H9 (cell line): ENCODE data around the gene MUC5B. TPM values are rescaled to one million over a fixed set of nuclear protein-coding genes. Genes with fewer than 3 reads are reported as not detected.
A peak's percentile ranks its signal among the peaks of the same experiment; 100 is the strongest.

Source experiments
- DNase-seq: peaks from one replicate; pipeline ENCODE4 v3.0.0-alpha.2; 2017
- H2AFZ ChIP-seq: one replicate; pipeline ENCODE4 v1.6.1; 2013; ENCODE audit warnings: mild to moderate bottlenecking, low read length, control low read depth, moderate library complexity
- H2AK5ac ChIP-seq: 2 replicates; pipeline ENCODE4 v1.6.1; 2013; ENCODE audit warnings: low read length, control low read depth, mixed read lengths; ENCODE audit not compliant: insufficient read length
- H2BK120ac ChIP-seq: one replicate; pipeline ENCODE4 v1.6.1; 2013; ENCODE audit warnings: low read depth, mild to moderate bottlenecking, low read length, control low read depth, inconsistent platforms; ENCODE audit not compliant: poor library complexity, severe bottlenecking
- H2BK12ac ChIP-seq: 2 replicates; pipeline ENCODE4 v1.6.1; 2013; ENCODE audit warnings: low read length, control low read depth, mixed read lengths, low read depth; ENCODE audit not compliant: insufficient read length
- H2BK15ac ChIP-seq: 2 replicates; pipeline ENCODE4 v1.6.1; 2013; ENCODE audit warnings: low read depth, low read length, control low read depth
- H2BK20ac ChIP-seq: one replicate; pipeline ENCODE4 v1.6.1; 2013; ENCODE audit warnings: low read depth, mild to moderate bottlenecking, low read length, control low read depth, inconsistent platforms; ENCODE audit not compliant: poor library complexity, severe bottlenecking
- H2BK5ac ChIP-seq: 2 replicates; pipeline ENCODE4 v1.6.1; 2013; ENCODE audit warnings: low read length, control low read depth, mixed read lengths; ENCODE audit not compliant: insufficient read length
- H3K14ac ChIP-seq: 2 replicates; pipeline ENCODE4 v1.6.1; 2013; ENCODE audit warnings: low read length, control low read depth; ENCODE audit not compliant: insufficient read depth
- H3K18ac ChIP-seq: 2 replicates; pipeline ENCODE4 v1.6.1; 2013; ENCODE audit warnings: low read depth, mild to moderate bottlenecking, mixed read lengths, low read length, control low read depth; ENCODE audit not compliant: insufficient read length
- H3K23ac ChIP-seq: 2 replicates; pipeline ENCODE4 v1.6.1; 2013; ENCODE audit warnings: low read length, control low read depth, mixed read lengths, low read depth; ENCODE audit not compliant: insufficient read length
- H3K23me2 ChIP-seq: 2 replicates; pipeline ENCODE4 v1.6.1; 2013; ENCODE audit warnings: low read depth, mild to moderate bottlenecking, mixed read lengths, low read length, control low read depth; ENCODE audit not compliant: insufficient read length, poor library complexity, severe bottlenecking
- H3K27ac ChIP-seq: 2 replicates; pipeline ENCODE4 v1.5.1; 2013; ENCODE audit warnings: low read length, control low read depth, mixed read lengths, low read depth; ENCODE audit not compliant: insufficient read length
- H3K27me3 ChIP-seq: 2 replicates; pipeline ENCODE4 v1.6.1; 2013; ENCODE audit warnings: low read length, control low read depth, inconsistent platforms; ENCODE audit not compliant: insufficient read depth
- H3K4ac ChIP-seq: 2 replicates; pipeline ENCODE4 v1.6.1; 2013; ENCODE audit warnings: low read depth, mild to moderate bottlenecking, control low read depth, inconsistent platforms, low read length, moderate library complexity
- H3K4me1 ChIP-seq: 2 replicates; pipeline ENCODE4 v1.6.1; 2013; ENCODE audit warnings: low read length, control low read depth, inconsistent platforms; ENCODE audit not compliant: insufficient read depth
- H3K4me2 ChIP-seq: 2 replicates; pipeline ENCODE4 v1.6.1; 2013; ENCODE audit warnings: low read length, control low read depth, mixed read lengths; ENCODE audit not compliant: insufficient read length, insufficient read depth
- H3K56ac ChIP-seq: 2 replicates; pipeline ENCODE4 v1.6.1; 2013; ENCODE audit warnings: low read depth, mild to moderate bottlenecking, mixed read lengths, low read length, control low read depth; ENCODE audit not compliant: insufficient read length
- H3K79me1 ChIP-seq: 2 replicates; pipeline ENCODE4 v1.6.1; 2013; ENCODE audit warnings: low read depth, mild to moderate bottlenecking, moderate library complexity, low read length, control low read depth, inconsistent platforms; ENCODE audit not compliant: insufficient read depth, poor library complexity, severe bottlenecking
- H3K79me2 ChIP-seq: 2 replicates; pipeline ENCODE4 v1.6.1; 2013; ENCODE audit warnings: low read length, control low read depth, inconsistent platforms; ENCODE audit not compliant: insufficient read depth
- H3K9ac ChIP-seq: 2 replicates; pipeline ENCODE4 v1.6.1; 2013; ENCODE audit warnings: low read length, control low read depth, mixed read lengths; ENCODE audit not compliant: insufficient read length; ENCODE audit errors: extremely low read depth
- H3K9me3 ChIP-seq: one replicate; pipeline ENCODE4 v1.6.1; 2013; ENCODE audit warnings: low read depth, low read length, inconsistent platforms; ENCODE audit not compliant: control insufficient read depth
- H3T11ph ChIP-seq: one replicate; pipeline ENCODE4 v1.6.1; 2013; ENCODE audit warnings: mild to moderate bottlenecking, low read length, control low read depth, inconsistent platforms
- H4K20me1 ChIP-seq: one replicate; pipeline ENCODE4 v1.6.1; 2013; ENCODE audit not compliant: control insufficient read depth, insufficient read length, insufficient read depth
- H4K5ac ChIP-seq: 2 replicates; pipeline ENCODE4 v1.6.1; 2013; ENCODE audit warnings: low read depth, mild to moderate bottlenecking, mixed read lengths, low read length, control low read depth; ENCODE audit not compliant: insufficient read length
- H4K8ac ChIP-seq: replicated peaks from 2 replicates; pipeline ENCODE4 v1.6.1; 2013; ENCODE audit warnings: low read length, control low read depth, mixed read lengths, low read depth; ENCODE audit not compliant: insufficient read length
- H4K91ac ChIP-seq: 2 replicates; pipeline ENCODE4 v1.6.1; 2013; ENCODE audit warnings: low read depth, mild to moderate bottlenecking, moderate library complexity, mixed read lengths, low read length, control low read depth; ENCODE audit not compliant: insufficient read length
- H3K27ac Mint-ChIP-seq, 3 experiments: 2 replicates in 2 of 3; 3 replicates in 1 of 3; pipeline ENCODE4 v1.8.0; 2020 to 2021; ENCODE audit warnings: mixed read lengths in 3 of 3, mild to moderate bottlenecking in 1 of 3, moderate library complexity in 1 of 3
- H3K27me3 Mint-ChIP-seq: 2 replicates; pipeline ENCODE4 v1.8.0; 2021; ENCODE audit warnings: low read depth, mild to moderate bottlenecking, moderate library complexity, mixed read lengths
- H3K36me3 Mint-ChIP-seq, 3 experiments: 2 replicates in 2 of 3; 3 replicates in 1 of 3; pipeline ENCODE4 v1.8.0; 2020 to 2021; ENCODE audit warnings: low read depth in 3 of 3, mixed read lengths in 3 of 3; ENCODE audit not compliant: insufficient read depth in 1 of 3
- H3K4me1 Mint-ChIP-seq, 2 experiments: 2 replicates each; pipeline ENCODE4 v1.8.0; 2020; ENCODE audit warnings: mixed read lengths in 2 of 2
- H3K4me3 Mint-ChIP-seq, 2 experiments: 2 replicates in 1 of 2; 3 replicates in 1 of 2; pipeline ENCODE4 v1.8.0; 2020 to 2021; ENCODE audit warnings: mild to moderate bottlenecking in 2 of 2, mixed read lengths in 2 of 2, moderate library complexity in 1 of 2
- H3K9me3 Mint-ChIP-seq, 2 experiments: 2 replicates in 1 of 2; 3 replicates in 1 of 2; pipeline ENCODE4 v1.8.0; 2020; ENCODE audit warnings: mild to moderate bottlenecking in 2 of 2, mixed read lengths in 2 of 2, moderate library complexity in 1 of 2
- WGBS: extraction: QIAGEN DNeasy Blood & Tissue Kit; methylation state at CpG from one replicate; pipeline ENCODE4 v1.1.7; 2013; ENCODE audit warnings: missing lambda C conversion rate, low lambda C conversion rate, mixed read lengths; ENCODE audit not compliant: insufficient read length; ENCODE audit errors: extremely low coverage; 5-methylcytosine and 5-hydroxymethylcytosine counted together
- total RNA-seq: library from RNA; stranded (reverse); gene quantifications from 2 replicates; pipeline ENCODE4 v1.2.1, GENCODE V29; 2021
- TF ChIP-seq, protein P1 (sequence below): fragments of 200-600 bp; sonication (generic); conservative IDR thresholded peaks from 3 replicates; pipeline ENCODE4 v1.8.0; 2021; ENCODE audit warnings: antibody characterized with exemption, mild to moderate bottlenecking

Gene MUC5B
- total RNA-seq, 1 experiment from 2014 or later = not detected

DNA sequence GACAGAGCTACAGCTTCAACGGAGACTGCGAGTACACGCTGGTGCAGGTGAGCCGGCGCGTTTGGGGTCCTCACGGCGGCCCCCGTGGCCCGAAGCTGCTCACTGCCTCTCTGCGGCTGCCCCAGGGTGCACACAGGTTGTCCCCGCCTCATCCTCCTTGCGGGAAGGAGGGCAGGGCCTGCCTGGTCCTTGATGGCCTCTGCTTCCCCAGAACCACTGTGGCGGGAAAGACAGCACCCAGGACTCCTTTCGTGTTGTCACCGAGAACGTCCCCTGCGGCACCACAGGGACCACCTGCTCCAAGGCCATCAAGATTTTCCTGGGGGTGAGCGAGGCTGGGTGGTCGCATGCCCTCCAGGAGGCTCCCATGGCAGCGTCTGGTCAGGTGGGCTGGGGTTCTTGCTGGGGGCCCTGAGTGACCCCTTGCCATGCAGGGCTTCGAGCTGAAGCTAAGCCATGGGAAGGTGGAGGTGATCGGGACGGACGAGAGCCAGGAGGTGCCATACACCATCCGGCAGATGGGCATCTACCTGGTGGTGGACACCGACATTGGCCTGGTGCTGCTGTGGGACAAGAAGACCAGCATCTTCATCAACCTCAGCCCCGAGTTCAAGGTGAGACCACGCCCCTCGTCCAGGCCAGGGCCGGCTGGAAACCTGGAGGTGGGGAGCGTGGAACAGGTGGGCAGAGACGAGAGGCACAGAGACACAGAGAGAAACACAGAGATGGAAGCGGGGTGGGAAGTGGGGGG is 45.7 kb upstream of the MUC5B start:
- no CpG with 5 or more reads among the region's 34 CpGs for WGBS
- H3K4me3 Mint-ChIP-seq = no peak overlapping the region

More for the DNA sequence above, 45.7 kb upstream of the MUC5B start:
- DNase-seq = no peak
- no peak overlapping the region for H2AFZ ChIP-seq
- Mint-ChIP-seq H3K4me1 (no peaks in the 10 kb centered on the region), H3K9me3 (peaks cover 8 to 30% of the 10 kb centered on the region in 2 experiments; a peak in 4 of 5 replicates), H3K36me3 (peaks cover 0 to 5% (median 5%) of the 10 kb centered on the region in 3 experiments; a peak in 2 of 7 replicates), H3K27ac (0 out of 7 replicates have a peak overlapping the region, but pooled peaks of 1 of the 3 experiments have one; percentile 28), H3K27me3 (no peaks in the 10 kb centered on the region; the same call in 1 of the 2 replicates)
- no peak overlapping the region for H3K56ac ChIP-seq
- H3K27me3 ChIP-seq = no peaks in the 10 kb centered on the region
- no peak overlapping the region; the same call in 1 of the 2 replicates for H3K4ac ChIP-seq
- no peak overlapping the region for H2BK120ac ChIP-seq
- H3K18ac ChIP-seq = peak overlapping the region; percentile 21
- no peak overlapping the region for H4K8ac ChIP-seq
- no peak overlapping the region for H3K27ac ChIP-seq
- TF ChIP-seq, protein P1, sequence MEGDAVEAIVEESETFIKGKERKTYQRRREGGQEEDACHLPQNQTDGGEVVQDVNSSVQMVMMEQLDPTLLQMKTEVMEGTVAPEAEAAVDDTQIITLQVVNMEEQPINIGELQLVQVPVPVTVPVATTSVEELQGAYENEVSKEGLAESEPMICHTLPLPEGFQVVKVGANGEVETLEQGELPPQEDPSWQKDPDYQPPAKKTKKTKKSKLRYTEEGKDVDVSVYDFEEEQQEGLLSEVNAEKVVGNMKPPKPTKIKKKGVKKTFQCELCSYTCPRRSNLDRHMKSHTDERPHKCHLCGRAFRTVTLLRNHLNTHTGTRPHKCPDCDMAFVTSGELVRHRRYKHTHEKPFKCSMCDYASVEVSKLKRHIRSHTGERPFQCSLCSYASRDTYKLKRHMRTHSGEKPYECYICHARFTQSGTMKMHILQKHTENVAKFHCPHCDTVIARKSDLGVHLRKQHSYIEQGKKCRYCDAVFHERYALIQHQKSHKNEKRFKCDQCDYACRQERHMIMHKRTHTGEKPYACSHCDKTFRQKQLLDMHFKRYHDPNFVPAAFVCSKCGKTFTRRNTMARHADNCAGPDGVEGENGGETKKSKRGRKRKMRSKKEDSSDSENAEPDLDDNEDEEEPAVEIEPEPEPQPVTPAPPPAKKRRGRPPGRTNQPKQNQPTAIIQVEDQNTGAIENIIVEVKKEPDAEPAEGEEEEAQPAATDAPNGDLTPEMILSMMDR = no peak
- H3K4me1 ChIP-seq = no peaks in the 10 kb centered on the region
- no peaks in the 10 kb centered on the region for H3K79me1 ChIP-seq
- H3K9ac ChIP-seq = no peak overlapping the region
- no peak overlapping the region for H2BK5ac ChIP-seq
- H2AK5ac ChIP-seq = no peak overlapping the region
- H4K20me1 ChIP-seq = no peaks in the 10 kb centered on the region
- H2BK12ac ChIP-seq = no peak overlapping the region
- H3K23me2 ChIP-seq = no peaks in the 10 kb centered on the region
- H3K79me2 ChIP-seq = no peaks in the 10 kb centered on the region; the same call in 1 of the 2 replicates
- H3K23ac ChIP-seq = no peak overlapping the region
- no peak overlapping the region for H3K4me2 ChIP-seq
- H2BK20ac ChIP-seq = no peak overlapping the region
- H4K91ac ChIP-seq = no peak overlapping the region
- no peak overlapping the region; the same call in 1 of the 2 replicates for H3K14ac ChIP-seq
- no peak overlapping the region for H2BK15ac ChIP-seq
- no peaks in the 10 kb centered on the region for H3K9me3 ChIP-seq
- no peak overlapping the region for H3T11ph ChIP-seq
- H4K5ac ChIP-seq = peak overlapping the region; percentile 36
